GM18508 (cell line): ENCODE data around the gene ITIH1.

Experiments used
- ATAC-seq: cut with Tn5 transposase; IDR thresholded peaks from one replicate; pipeline ENCODE4 v1.9.1; 2021; ENCODE audit warnings: moderate number of reproducible peaks; ENCODE audit not compliant: insufficient read depth, unreplicated experiment

The ITIH1 gene

DNA sequence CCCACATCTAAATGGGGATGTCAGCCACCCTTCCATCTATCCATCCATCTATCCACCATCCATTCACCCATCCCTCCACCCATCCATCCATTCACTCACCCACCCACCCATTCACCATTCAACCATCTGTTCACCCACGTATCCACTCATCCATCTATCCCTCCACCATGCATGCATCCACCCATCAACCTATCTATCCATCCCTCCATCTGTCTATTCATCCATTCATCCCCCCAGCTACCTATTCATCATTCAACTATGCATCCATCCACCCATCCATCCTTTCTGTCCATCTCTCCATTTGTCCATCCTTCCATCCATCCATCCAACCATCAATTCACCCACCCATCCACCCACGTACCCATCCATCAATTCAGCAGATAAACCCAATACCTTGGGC is 31.8 kb downstream of the ITIH1 start:
- ATAC-seq: no peak

GRCh38 chr3:52809662-52810377 is 32.4 kb downstream of the ITIH1 start:
- ATAC-seq: no peak

DNA sequence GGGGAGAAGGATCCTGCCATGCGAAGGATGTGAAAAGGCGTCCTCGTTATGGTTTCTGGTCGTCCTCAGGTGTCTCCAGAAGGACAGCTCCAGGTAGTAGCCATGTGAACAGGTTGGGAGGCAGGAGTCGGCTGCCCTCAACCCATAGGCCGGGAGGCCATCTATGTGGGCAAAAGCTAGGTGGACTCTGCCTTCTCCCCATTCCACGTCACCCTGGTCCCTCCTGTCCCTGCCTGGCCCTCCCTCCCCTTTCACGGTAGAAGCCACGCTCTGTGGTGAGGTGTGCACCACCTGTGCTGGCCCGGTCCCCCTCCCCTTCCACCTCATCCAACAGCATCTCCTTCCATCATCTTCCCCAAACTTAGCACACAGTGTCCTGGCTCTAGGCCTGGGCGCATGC is 33.5 kb downstream of the ITIH1 start:
- ATAC-seq: no peak

GRCh38 chr3:52811452-52812011 is 34.1 kb downstream of the ITIH1 start:
- no peak for ATAC-seq

GRCh38 chr3:52813810-52814209 is 36.4 kb downstream of the ITIH1 start:
- no peak for ATAC-seq

- no peak for ATAC-seq
Observed at GRCh38 chr3:52816199-52816598, 38.8 kb downstream of the ITIH1 start.

DNA sequence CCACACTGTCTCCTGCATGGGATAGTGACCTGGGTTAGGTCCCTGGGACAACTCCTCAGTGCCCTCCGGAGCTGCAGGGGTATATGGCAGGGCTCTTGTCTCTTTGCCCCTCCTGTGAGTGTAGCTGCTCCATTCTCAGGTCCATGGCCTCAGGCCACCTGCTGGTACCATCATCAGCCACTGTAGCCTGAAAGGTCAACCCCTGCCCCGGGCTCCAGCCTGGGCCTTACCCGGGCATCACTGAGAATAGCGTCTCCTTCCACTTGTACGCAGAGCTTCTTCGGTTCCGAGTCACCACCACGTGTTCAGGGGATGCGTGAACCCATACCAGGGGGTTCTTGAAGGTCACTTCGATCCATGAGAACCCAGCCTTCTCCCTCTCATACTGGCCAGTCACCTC is 39.3 kb downstream of the ITIH1 start:
- ATAC-seq: no peak

DNA sequence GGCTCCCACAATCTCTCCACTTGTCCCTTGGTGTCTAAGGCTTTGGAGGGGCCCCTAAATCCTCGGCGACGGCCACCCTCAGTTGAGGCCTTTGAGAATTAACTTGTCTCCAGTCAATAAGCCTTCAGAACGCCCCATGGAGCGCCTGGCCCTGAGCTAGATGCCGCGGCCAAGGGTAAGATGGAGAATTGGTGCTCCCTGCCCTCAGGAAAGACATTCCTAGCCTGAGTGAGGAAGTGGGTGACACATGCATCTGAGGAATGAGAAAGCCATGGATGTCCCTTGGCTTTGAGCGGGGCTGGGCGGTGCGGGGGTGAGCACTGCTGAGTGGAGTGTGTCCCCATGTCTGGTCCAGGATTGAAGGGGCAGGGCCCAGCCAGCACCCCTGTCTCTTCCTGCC is 39.8 kb downstream of the ITIH1 start:
- ATAC-seq: no peak

GRCh38 chr3:52817860-52818259 is 40.5 kb downstream of the ITIH1 start:
- no peak for ATAC-seq

DNA sequence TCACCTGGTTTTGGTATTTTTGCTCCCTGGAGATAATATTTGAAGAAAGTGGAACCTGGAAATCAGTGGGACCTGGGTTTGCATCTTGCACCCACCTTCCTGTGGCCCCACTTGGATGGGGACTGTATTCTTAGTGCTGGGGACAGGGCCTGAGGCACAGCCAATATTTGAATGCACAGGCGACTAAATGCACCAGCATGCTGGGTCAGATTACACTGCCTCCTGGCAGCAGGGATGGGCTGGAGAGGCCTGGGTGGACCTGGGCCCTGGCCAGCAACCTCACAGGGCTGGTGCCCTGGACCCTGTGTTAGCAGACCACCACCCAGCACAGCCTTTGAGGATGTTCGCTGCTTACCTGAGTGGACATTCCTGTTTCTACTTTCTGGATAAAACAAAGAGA is 42.5 kb downstream of the ITIH1 start:
- no peak for ATAC-seq

GRCh38 chr3:52820736-52821135 is 43.3 kb downstream of the ITIH1 start:
- no peak for ATAC-seq

DNA sequence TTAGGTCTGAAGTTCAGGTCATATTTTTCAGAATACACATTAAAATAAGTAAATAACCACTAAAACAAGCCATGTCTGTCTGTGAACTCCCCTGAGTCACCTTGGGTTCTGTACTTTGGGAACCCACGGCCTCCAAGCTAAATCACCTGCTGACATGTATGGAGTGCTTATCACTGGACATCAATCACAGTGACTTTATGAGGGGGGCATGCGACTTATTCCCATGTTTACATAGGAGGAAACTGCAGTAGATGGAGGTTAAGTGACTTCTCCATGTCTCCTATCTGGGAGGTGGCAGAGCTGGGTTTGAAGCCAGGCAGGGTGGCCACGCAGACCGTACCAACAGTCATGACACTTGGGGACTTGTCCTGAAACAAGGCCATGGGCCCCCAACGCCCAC is 45.0 kb downstream of the ITIH1 start:
- ATAC-seq: no peak

DNA sequence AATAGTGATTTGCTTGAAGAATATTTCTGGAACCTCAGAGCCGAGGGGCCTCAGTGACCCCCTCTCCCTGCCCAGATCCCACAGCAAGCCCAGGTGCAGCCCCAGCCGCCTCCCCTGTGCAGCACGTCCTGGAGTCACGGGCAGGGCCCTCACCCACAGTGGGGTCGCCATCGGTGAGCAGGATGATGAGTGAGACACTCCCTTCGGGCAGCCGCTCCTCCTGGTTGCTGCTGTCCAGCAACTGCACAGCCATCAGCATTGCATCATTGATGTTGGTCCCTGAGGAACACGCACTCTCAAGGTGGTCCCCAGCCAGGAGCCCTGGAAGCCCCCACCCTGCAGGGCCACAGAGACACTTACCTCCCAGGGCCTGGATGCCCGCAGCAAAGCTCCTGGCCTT is 46.6 kb downstream of the ITIH1 start:
- ATAC-seq: no peak

DNA sequence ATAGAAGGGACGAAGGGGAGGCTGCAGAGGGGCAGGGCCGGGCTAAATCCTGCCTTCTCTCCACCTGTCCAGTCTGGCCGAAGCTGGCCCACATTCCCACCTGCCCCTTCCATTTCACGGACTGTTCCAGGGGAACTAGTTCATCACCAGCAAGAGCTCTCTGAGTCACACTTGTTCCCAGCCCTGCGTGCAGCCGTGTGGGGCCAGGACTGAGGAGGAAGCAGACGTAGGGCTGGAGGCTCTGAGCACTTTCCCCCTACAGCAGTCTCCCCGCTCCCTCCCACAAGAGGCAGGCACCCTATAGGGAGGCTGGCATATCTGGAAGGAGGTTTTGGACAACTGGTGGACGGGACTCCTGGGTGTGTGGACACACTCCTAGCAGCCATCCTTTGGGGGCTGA is 50.0 kb downstream of the ITIH1 start:
- no peak for ATAC-seq

GRCh38 chr3:52827866-52828376 is 50.5 kb downstream of the ITIH1 start:
- ATAC-seq: no peak

DNA sequence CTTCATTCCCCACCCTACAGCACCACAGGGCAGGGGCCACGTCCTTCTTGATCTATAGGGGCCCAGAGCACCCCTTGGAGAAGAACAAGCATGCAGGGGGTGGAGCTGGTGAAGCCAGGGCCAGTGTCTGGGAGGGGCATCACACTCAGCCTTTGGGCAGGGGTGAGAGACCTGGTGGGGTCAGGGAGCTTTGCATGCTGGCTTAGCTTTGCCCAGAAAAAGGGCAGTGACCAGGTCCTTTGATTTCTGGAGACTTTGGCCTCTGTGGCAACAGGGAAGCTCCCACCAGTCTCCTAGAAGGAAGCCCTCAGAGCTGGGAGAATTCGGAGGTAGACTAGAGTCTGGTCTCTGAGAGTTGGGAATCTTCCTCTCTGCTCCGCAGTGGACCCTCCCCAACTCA is 52.1 kb downstream of the ITIH1 start:
- no peak for ATAC-seq

GRCh38 chr3:52829906-52830463 is 52.6 kb downstream of the ITIH1 start:
- no peak for ATAC-seq

GRCh38 chr3:52830535-52831258 is 53.3 kb downstream of the ITIH1 start, which contains the start of gene ITIH4:
Gene ITIH4 (minus strand): TSS chr3:52830672. CDS start chr3:52830642, 30 bp downstream.
- ATAC-seq: no peak

DNA sequence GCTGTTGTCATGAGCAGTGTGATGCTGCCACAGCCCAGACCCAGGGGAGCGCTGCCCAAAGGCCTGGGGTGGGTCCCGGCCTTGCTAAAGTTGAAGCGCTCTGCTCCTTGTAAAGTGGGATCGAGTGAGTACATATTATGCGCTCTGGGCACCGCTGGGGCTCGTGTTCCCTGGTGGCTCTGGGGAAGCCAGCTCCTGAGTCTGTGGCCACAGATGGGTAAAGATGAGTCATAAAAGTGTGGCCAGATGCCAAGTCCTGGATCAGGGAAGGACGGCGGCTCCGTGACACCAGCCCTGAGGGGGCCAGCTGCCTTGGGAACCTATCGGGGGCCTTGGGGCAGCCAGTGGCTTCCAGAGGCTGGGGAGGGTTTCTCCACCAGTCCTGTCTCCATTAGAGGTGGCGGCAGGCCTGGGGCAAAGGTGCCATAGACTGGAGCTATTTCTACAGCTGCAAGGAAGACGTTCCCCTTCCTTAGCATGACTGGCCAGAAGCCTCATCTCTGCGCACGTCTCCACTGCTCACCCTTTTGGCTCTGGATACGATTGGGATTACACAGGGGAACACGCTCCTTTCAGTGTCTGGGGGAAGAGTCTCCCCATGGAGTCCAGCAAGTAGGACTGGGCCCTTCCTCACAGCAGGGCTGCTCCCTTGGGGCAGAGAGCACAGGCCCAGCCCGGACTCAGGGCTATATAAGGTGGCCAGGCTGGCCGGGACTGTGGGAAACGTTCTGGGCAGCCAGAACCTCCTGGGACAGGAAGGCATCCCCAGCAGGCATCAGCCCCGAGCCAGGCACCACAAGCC is 54.3 kb downstream of the ITIH1 start:
- ATAC-seq: no peak

GRCh38 chr3:52833202-52833601 is 55.8 kb downstream of the ITIH1 start:
- no peak for ATAC-seq
